Testis (tissue), 2 donors: Measurements from ENCODE around the gene KLK15.

Experiments
- POLR2A ChIP-seq: fragments of 450-650 bp; IDR thresholded peaks from one replicate; pipeline ENCODE4 v1.6.1; 2017; ENCODE audit warnings: antibody characterized with exemption, mild to moderate bottlenecking, moderate library complexity
- TF ChIP-seq, protein P1 (sequence below), 3 experiments: fragments of 450-650 bp in 2 of 3; fragments of 200-600 bp in 1 of 3; sonication (generic) in 1 of 3; IDR thresholded peaks; one replicate each; pipeline ENCODE4 v1.5.1; 2016 to 2019; ENCODE audit warnings: antibody characterized with exemption in 3 of 3, mild to moderate bottlenecking in 2 of 3, moderate library complexity in 1 of 3

DNA sequence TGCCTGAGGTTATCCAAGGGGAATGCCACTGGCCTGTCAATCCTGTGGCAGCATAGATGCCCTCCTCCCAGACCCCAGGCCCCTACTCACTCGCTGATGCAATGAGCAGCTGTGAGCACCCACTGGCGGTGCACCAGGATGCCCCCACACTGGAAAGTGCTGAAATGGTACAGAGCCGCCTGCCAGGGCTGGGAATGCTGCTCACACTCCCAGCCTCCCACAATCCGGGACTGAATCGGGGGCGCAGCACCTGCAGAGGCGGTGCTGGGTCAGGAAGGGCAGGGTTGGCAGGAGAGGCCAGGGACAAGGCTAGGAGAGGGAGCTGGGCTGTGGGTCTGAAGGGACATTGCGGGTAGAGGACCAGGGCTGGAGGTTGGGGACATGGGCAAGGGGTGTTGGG is 11.8 kb downstream of the KLK15 start:
- TF ChIP-seq, protein P1, sequence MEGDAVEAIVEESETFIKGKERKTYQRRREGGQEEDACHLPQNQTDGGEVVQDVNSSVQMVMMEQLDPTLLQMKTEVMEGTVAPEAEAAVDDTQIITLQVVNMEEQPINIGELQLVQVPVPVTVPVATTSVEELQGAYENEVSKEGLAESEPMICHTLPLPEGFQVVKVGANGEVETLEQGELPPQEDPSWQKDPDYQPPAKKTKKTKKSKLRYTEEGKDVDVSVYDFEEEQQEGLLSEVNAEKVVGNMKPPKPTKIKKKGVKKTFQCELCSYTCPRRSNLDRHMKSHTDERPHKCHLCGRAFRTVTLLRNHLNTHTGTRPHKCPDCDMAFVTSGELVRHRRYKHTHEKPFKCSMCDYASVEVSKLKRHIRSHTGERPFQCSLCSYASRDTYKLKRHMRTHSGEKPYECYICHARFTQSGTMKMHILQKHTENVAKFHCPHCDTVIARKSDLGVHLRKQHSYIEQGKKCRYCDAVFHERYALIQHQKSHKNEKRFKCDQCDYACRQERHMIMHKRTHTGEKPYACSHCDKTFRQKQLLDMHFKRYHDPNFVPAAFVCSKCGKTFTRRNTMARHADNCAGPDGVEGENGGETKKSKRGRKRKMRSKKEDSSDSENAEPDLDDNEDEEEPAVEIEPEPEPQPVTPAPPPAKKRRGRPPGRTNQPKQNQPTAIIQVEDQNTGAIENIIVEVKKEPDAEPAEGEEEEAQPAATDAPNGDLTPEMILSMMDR (IDR thresholded peaks at IDR 0.05): no peak
- no peak for TF ChIP-seq POLR2A
